ENCODE measurements around the gene GSC2.

Gene GSC2

DNA sequence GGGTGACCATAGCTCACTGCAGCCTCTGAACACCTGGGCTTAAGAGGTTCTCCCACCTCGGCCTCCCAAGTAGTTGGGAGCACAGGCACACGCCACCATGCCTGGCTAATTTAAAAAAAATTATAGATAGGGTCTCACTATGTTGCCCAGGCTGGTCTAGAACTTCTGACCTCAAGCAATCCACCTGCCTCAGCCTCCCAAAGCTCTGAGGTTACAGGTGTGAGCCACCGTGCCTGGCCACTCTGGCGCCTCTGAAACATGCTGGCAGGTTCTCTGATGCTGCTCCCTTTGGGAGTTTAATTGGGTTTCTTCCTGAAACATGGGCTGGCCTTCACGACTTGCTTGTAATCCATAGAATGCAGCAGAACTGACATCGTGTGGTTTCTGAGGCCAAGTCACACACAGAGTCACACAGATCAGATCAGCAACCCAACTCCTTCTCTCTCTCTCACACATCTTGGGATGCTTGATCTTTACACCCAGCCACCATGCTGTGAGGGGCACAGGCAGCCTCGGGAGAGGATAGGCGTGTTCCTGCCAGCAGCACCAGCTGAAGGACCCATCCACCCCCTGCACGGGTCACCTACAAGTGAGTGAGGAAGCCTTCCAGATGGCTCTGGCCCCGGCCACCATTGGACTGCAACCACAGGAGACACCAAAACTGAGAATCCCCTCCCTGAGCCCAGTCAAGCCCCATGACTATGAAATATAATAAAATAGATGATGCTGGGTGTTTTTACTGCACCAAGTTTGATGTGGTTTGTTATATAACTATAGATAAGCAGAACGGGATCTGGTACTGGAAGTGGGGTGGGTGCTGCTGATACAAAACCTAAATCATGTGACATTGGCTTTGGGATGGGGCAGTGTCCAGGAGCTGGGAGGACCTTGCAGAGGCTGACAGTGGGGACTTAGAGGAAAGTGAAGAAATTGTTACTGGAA lies 3.1 kb upstream of the GSC2 start:
- DNase-seq = peak; percentile 61

- DNase-seq = no peak
Observed at GRCh38 chr22:19151329-19152191, 1.5 kb upstream of the GSC2 start.

- no peak for DNase-seq
Observed at GRCh38 chr22:19150482-19151328, 613 bp upstream of the GSC2 start.

- peak; percentile 54 for DNase-seq
Observed at GRCh38 chr22:19149047-19149883, 827 bp downstream of the GSC2 start.

DNA sequence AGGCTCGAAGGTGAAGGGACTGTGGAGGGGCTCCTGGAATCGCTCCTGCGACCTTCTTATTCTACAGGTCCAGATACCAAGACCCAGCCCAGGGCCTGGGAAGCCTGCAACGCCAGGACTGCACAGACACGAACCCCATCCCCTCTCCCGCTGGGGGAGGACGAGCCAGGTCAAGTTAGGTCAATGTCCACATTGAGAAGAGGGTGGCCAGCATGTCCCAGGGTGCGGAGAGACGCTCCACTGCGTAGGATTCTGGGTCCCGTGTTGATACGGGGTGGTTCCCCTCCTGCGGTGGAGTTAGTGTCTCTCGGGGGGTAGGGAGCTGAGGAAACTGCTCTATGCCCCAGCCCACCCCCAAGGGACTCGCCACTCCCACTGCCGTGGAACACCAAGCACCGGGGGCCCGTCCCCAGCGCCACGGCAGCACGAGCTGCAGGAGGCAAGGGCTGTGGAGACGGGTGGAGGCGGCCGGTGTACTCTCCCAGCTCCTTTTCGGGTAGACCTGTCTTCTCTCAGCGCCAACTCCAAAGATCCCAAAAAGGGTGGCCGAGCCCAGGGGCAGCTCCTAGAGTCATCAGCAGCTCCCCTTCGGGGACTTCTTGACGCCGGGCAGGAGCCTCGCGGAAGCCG lies 1.6 kb downstream of the GSC2 start:
- no peak for DNase-seq

- DNase-seq = no peak
Observed at GRCh38 chr22:19147195-19147780, 2.8 kb downstream of the GSC2 start.

GRCh38 chr22:19146215-19146968 lies 3.7 kb downstream of the GSC2 start:
- DNase-seq = no peak

DNA sequence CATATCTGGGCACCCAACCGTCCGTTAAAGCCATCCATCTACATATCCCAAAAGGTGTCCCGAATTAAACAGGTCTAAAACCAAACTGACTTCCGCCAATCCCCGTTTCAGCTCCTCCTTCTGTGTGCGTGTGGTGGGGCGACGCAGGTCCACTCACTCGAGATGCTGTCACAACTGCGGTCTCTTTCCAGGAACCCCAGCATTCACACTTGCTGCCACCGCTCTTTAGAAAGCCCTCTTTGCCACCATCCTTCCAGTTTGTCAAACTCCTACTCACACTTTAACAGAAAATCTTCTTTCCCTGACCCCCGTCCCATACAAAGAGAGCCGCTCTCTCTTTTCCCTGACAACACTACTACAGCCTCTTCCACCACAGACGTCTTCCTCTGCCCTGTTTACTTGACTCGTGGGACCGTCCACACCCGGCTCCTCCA lies 6.1 kb downstream of the GSC2 start:
- peak; percentile 67 for DNase-seq

GRCh38 chr22:19143212-19143611 lies 6.9 kb downstream of the GSC2 start:
- no peak for DNase-seq

DNA sequence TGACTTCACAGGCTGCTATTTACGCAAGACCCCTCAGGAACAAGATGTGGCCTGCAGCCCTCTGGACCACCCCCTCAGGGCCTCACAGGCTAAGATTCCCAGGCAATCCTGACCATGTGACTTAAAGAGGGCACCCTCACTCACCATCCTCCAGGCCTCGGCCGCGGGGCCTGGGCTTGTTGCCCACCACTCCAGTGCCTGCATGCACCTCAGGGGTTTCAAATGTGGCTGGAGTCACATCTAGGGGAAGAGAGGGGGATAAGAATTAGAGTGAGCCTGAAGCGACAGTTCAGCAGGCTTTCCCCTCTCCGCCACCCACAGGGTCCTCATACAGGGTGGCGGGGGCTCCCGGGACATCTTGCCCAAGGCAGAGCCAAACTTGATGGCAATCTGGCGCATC lies 7.7 kb downstream of the GSC2 start:
- no peak for DNase-seq

DNA sequence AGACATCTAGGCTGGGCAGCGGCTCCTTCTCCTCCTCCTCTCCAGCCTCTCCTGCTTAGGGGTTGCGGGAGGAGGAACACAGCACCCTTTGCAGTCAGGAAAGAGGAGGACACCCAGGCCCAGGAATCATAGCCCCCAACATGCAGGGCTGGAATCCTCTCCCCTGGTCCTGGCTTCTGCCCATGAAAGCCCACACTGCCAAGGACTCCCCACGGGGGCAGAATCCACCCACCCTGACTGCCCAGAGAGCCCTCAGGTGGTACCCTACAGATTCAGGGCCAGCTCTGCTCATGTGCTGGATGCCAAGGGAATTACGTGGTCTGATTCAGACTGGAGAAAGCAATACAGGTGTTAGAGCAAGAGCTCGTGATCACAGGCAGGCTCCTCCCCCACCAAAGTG lies 10.1 kb downstream of the GSC2 start:
- DNase-seq = no peak

- no peak for DNase-seq
Observed at GRCh38 chr22:19139001-19139356, 11.1 kb downstream of the GSC2 start.

DNA sequence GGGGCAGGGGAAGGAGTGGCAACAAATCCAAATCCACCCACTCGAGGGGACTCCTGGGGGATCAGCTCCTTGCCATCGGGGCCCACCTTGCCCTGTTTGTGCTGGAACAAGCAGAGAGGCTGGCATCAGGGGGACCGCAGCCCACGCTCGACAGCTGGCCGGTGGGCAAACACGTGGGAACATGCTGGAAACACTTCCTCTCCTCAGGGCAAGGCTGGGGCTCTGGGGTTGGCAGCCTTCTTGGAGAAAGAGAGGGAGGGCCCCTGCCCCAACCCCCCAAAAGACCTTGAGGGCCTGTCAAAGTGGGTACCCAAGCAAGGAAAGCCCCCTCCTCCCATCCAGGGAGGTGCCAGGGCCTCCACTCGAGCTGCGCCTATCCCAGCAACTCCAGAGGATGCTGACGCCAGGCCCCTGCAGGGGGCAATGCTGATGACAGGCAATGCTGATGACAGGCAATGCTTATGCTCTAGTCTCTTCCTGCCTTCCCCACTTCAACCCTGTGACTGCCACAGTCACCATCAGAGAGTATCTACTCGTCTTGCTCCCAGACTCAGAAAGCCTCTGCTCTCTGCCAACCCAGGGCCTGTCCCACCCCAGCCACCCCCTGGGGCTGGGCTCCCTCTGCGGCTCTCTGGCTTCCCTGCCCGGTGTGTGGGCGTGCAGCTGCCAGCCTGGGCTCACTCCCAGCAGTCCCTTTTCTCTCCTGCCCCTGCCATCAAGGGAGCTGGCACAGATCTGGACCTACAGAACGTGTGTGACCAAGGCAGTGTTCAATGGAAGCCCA lies 11.7 kb downstream of the GSC2 start:
- no peak for DNase-seq

DNA sequence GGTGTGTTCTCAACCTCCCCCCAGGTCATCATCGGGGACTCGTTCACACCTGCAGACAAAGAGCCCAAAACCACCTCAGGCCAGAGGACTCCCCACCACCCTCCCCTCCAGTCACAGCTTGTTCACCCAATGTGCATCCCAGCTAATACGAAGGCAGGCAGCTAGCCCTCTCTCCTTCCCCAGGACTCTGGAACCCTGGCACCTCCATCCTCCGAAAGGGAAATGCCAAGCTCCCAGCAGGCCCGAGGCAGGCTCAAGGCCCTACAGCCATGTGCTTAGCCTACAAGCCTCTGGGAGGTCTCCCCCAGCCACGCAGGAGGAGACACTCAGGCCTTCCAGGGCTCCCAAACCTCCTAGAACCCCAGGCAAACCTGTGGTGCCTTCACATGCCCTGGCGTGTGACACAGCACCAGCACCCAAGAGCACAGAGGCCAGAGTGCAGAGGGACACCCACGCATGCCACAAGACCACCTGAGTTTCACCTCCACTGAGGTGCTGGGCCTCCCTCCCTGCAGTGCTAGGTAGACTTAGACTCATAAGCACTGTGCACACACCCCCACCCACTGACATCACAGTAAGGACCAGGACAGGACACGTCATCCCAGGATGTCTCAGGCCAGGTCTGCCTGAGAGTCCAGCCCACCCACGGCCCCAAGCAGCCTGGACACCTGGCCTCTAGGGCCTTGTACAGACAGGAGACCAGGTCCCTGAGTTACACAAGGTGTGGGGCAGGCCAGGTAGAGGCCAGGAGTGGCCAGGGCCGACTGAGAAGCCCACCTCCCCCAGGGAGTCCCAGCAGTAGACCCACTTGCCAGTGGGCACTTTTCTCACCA lies 12.5 kb downstream of the GSC2 start:
- no peak for DNase-seq

GRCh38 chr22:19136915-19137314 lies 13.2 kb downstream of the GSC2 start:
- no peak for DNase-seq

DNA sequence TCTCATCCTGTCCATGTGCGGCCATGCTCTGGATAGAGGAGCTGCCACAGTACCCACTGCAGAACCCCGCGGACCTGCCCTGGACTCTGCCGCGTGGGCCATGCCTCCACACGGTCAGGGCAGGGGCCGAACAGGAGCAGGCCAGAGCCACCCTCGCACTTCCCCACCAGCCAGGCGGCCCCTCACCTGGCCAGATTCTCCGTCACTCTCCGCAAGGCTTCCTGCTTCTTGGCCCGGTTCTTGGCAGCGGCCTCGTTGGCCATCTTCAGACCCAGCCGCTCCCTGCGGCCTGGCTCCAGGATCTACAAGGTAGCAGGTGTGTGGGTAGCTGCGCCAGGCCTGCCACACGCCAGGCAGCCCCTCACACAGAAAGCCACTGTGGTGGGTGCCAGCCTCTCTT lies 15.2 kb downstream of the GSC2 start:
- no peak for DNase-seq

GRCh38 chr22:19134176-19134831 lies 15.8 kb downstream of the GSC2 start:
- DNase-seq = no peak

DNA sequence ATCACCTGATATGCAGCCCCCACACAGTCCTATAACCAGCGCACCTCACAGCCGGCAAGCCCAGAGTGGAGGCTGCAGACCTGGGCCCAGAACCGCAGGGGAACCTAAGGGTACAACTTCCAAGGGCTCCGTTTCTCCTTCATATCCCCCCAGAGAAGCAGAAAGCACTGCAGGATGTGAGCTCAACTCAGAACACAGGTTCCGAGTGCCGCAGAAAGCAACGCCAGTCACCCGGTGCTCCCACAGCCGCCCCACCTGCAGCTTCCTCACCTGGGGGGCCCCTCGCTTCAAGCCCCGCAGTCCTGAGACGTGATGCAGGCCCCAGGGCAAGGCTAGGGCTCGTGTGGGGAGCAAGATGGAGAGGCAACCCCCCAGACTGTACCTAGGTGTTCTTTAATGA lies 16.5 kb downstream of the GSC2 start:
- no peak for DNase-seq
